ENCODE measurements around the gene DCUN1D2. TPM values are rescaled to one million over a fixed set of nuclear protein-coding genes. Genes with fewer than 3 reads are reported as not detected.

Gene DCUN1D2
- polyA plus RNA-seq, 1 experiment = 11.0 TPM

DNA sequence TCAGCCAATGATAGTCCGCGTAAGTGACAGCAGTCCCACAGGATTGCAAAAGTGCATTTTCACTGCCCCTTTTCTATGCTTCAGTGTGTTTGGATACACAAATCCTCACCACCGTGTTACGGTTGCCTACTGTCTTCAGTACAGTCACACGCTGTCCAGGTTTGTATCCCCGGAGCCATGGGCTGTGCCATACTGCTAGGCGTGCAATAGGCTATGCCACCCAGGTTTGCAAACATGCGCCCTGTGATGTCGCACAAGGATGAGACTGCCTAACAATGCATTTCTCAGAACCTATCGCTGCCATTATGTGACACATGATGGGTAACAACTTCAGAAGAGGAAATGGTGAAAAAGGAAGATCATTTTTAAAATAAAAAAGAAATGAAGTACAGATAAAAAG, 20.4 kb downstream of the DCUN1D2 start:
- Histone ChIP-seq H3K27me3 (ENCODE audit: control insufficient read depth, insufficient read depth, low read length) (no peaks in the 10 kb centered on the region), H3K4me3 (ENCODE audit: low read depth, low read length) (no peak overlapping the region), H3K36me3 (ENCODE audit: control insufficient read depth, insufficient read depth, low read length) (peaks cover 8% of the 10 kb centered on the region)
- TF ChIP-seq, protein P1, sequence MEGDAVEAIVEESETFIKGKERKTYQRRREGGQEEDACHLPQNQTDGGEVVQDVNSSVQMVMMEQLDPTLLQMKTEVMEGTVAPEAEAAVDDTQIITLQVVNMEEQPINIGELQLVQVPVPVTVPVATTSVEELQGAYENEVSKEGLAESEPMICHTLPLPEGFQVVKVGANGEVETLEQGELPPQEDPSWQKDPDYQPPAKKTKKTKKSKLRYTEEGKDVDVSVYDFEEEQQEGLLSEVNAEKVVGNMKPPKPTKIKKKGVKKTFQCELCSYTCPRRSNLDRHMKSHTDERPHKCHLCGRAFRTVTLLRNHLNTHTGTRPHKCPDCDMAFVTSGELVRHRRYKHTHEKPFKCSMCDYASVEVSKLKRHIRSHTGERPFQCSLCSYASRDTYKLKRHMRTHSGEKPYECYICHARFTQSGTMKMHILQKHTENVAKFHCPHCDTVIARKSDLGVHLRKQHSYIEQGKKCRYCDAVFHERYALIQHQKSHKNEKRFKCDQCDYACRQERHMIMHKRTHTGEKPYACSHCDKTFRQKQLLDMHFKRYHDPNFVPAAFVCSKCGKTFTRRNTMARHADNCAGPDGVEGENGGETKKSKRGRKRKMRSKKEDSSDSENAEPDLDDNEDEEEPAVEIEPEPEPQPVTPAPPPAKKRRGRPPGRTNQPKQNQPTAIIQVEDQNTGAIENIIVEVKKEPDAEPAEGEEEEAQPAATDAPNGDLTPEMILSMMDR (IDR thresholded peaks at IDR 0.05; ENCODE audit: insufficient read depth, low read depth, low read length) = no peak
- POLR2A ChIA-PET = no interaction called here
- CTCF ChIA-PET = no interaction called here
- no peak for DNase-seq (ENCODE audit: low read depth)

DNA sequence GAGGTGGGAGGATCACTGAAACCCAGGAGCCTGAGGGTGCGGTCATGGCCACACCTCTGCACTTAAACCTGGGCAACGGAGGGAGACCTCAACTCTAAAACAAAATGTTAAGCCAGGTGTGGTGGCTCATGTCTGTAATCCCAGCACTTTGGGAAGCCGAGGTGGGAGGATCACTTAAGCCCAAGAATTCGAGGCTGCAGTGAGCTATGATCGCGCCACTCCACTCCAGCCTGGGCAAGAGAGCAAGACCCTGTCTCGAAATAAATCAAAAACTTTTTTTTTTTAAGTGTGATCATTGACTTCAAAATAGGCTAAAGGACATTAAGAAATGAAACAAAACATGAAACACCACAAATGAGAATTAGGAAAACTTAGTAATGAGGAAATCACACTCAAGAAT, 20.9 kb downstream of the DCUN1D2 start:
- no peak for DNase-seq (ENCODE audit: low read depth)
- CTCF ChIA-PET = interaction anchor here (0.8 kb wide), 1 partner anchor 14 kb away, joined by 3 read pairs; no protein-coding TSS in a partner anchor
- POLR2A ChIA-PET = no interaction called here
- Histone ChIP-seq H3K36me3 (ENCODE audit: control insufficient read depth, insufficient read depth, low read length) (peaks cover 7% of the 10 kb centered on the region), H3K27me3 (ENCODE audit: control insufficient read depth, insufficient read depth, low read length) (no peaks in the 10 kb centered on the region), H3K4me3 (ENCODE audit: low read depth, low read length) (no peak overlapping the region)
- TF ChIP-seq, protein P1 (IDR thresholded peaks at IDR 0.05; ENCODE audit: insufficient read depth, low read depth, low read length) = no peak

DNA sequence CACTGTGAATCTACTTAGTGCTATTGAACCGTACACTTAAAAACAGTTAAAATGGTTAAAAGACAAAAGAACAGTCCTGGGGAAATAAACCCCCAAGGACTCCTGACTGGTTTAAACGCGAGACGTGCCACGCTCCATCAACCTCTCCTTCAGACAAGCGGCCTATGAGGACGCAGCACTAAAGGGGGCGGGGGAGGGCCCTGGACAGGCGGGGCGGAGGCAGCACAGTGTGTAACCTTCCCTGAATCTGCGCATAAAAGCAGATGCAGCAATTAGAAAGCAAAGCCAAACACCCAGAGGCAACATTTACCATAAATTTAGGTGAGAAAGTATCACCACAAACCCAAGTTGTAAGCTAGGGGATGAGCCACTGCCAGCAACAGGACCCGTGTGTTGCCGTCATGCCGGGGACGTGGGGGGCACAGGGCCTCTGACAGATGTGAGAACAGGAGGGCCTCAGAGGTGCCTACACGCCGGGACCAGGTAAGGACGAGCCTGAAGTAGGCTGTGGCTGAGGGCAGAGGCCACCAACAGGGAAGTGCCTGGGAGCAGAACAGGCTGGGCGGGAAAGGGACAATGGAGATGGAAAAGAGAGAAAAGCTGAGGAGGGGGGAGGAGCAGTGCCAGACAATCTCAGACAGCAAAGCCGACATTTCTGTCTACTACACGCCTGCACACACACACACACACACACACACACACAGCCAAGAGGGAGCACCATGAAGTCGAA, 21.9 kb downstream of the DCUN1D2 start:
- Histone ChIP-seq H3K4me3 (ENCODE audit: low read depth, low read length) (no peak overlapping the region), H3K27me3 (ENCODE audit: control insufficient read depth, insufficient read depth, low read length) (no peaks in the 10 kb centered on the region), H3K36me3 (ENCODE audit: control insufficient read depth, insufficient read depth, low read length) (peaks cover 10% of the 10 kb centered on the region)
- DNase-seq (ENCODE audit: low read depth) = no peak
- ChIA-PET CTCF (interaction anchor here (0.8 kb wide), 1 partner anchor 13 kb away, joined by 3 read pairs; no protein-coding TSS in a partner anchor), POLR2A (no interaction called here)
- TF ChIP-seq, protein P1 (IDR thresholded peaks at IDR 0.05; ENCODE audit: insufficient read depth, low read depth, low read length) = no peak

DNA sequence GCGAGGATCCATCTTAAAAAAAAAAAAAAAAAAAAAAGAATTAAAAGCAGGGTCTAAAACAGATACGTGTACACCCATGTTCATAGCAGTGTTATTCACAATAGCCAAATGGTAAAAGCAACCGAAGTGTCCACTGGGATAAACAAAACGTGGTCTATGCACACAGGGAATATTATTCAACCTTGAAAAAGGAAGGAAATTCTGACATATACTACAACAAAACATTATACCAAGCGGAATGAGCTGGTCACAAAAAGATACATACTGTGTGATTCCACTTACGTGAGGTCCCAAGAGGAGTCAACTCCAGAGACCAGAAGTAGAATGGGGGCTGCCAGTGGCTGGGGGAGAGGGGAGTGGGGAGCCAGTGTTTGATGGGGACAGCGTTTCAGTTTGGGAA, 22.5 kb downstream of the DCUN1D2 start:
- TF ChIP-seq, protein P1 (IDR thresholded peaks at IDR 0.05; ENCODE audit: insufficient read depth, low read depth, low read length) = no peak
- peaks cover 10% of the 10 kb centered on the region for H3K36me3 ChIP-seq (ENCODE audit: control insufficient read depth, insufficient read depth, low read length)
- ChIA-PET CTCF (interaction anchor here (1.2 kb wide), 1 partner anchor 10 kb away, joined by 7 read pairs; no protein-coding TSS in a partner anchor), POLR2A (no interaction called here)
- H3K4me3 ChIP-seq (ENCODE audit: low read depth, low read length) = no peak overlapping the region
- no peaks in the 10 kb centered on the region for H3K27me3 ChIP-seq (ENCODE audit: control insufficient read depth, insufficient read depth, low read length)
- DNase-seq (ENCODE audit: low read depth) = no peak

DNA sequence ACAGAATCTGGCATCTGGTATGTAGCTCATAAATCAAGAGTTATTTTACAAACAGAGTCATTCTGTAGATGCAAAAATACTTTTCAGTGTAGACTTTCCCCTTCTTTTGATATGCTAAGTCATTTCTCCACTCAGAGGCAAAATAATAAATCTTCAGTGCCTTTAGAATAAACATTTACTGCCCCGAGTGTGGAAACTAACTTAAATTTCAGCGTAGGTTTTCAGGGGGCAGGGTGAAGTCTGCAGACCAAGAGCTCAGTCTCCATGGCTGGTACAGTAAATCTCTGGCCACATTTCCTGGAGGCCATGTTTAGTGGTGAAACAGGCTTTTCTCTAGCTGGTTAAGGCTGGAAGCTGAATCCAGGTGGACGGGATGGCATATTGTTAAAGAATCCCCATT, 24.1 kb downstream of the DCUN1D2 start:
- DNase-seq (ENCODE audit: low read depth) = no peak
- Histone ChIP-seq H3K27me3 (ENCODE audit: control insufficient read depth, insufficient read depth, low read length) (no peaks in the 10 kb centered on the region), H3K36me3 (ENCODE audit: control insufficient read depth, insufficient read depth, low read length) (peaks cover 4% of the 10 kb centered on the region), H3K4me3 (ENCODE audit: low read depth, low read length) (no peak overlapping the region)
- TF ChIP-seq, protein P1 (IDR thresholded peaks at IDR 0.05; ENCODE audit: insufficient read depth, low read depth, low read length) = no peak
- ChIA-PET CTCF (interaction anchor here (1.1 kb wide), 1 partner anchor 9 kb away, joined by 4 read pairs; no protein-coding TSS in a partner anchor), POLR2A (no interaction called here)
